Stimulated activated naive CD8-positive, alpha-beta T cell treated with anti-CD3 and anti-CD28 coated beads, Interleukin-15, Interleukin-2, amounts not matched to agents 100 U/mL and 50 U/mL, for 24 hours (primary cell): ENCODE measurements around the gene VTA1.
"Not testable (repeated sequence)": the region's sequence is repeated elsewhere in the genome, so short reads cannot be mapped to it uniquely, and the experiment has no call there.

Experiments used
- ATAC-seq: fragments of 150-1000 bp; cut with Tn5 transposase; one replicate; pipeline ENCODE4 v1.10.0; 2021
- DNase-seq: peaks from one replicate; pipeline ENCODE4 v3.0.0; 2021

Gene VTA1

GRCh38 chr6:142171351-142171750 lies 24.3 kb downstream of the VTA1 start:
- ATAC-seq, result no peak
- no peak for DNase-seq

GRCh38 chr6:142172758-142173157 lies 25.7 kb downstream of the VTA1 start:
- DNase-seq (no peak), ATAC-seq (no peak)

- DNase-seq (no peak), ATAC-seq (no peak)
Observed at GRCh38 chr6:142173980-142174379, 26.9 kb downstream of the VTA1 start.

DNA sequence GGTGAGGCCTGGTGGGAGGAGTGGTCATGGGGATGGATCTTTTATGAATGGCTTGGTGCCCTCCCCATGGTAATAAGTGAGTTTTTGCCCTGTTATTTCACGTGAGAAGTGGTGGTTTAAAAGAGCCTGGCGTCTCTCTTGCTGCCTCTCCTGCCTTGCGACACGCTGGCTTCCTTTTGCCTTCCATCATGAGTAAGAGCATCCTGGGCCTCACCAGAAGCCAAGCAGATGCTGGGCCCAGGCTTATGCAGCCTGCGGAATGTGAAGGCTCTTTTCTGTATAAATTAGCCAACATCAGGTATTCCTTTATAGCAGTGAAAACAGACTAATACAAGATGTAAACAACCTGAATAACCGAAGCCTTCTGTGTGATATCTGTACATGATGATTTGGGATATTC lies 27.6 kb downstream of the VTA1 start:
- ATAC-seq (no peak), DNase-seq (no peak)

DNA sequence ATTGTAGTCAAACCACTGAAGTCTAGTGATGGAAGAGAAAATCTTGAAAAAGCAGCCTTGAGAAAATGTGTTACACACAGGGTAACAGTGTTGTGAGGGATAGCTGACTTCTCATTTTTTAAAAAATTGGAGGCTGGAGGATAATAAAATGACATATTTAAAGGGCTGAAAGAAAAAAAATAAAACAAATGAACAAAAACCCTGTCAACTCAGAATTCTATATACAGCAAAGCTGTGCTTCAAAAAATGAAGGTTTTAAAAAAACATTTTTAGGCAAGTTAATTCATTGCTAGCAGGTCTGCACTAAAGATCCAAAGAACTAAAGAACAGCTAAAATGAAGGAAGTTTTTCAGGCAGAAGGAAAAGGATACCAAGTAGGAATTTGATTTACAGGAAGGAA lies 31.1 kb downstream of the VTA1 start:
- ATAC-seq, result no peak
- DNase-seq, result no peak

DNA sequence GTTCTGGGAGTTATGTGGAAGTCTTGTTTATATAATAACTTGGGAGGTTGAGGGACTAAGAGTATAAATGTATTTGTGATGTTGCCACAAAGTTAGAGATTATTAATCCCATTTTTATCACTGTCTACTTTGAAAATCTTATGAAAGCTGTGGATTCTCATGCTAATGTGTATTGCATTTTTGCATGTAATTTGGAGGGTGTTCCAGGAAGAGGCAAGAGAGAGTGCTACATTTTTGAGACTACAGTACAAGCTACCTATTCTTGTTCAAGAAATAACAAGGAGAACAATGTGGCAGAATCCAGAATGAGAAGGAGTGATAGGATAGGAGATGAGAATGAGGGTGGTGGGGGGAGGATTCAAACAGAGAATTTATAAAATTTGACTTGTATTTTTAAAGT lies 34.9 kb downstream of the VTA1 start:
- no peak for DNase-seq
- ATAC-seq, result no peak

- no peak for ATAC-seq
- no peak for DNase-seq
Observed at GRCh38 chr6:142183351-142183750, 36.3 kb downstream of the VTA1 start.

DNA sequence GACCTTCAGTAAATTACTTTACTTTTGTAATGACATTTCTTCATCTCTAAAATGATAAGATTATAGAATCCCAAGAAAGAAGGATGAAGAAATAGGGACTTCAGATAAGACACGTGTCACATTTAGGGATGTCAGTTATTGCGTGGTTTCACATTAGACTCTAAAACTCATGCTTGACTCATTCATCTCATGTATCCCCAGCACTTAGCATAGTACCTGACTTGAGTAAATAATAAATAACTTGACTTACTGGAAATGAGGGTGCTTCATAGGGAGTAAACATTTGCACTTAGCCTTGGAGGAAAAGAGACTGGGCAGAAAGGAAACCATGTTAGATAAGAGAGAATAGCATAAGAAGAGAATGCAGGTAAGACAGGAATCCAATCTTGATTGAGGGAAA lies 37.2 kb downstream of the VTA1 start:
- ATAC-seq (no peak), DNase-seq (no peak)

- no peak for DNase-seq
- ATAC-seq, result no peak
Observed at GRCh38 chr6:142185641-142186040, 38.6 kb downstream of the VTA1 start.

GRCh38 chr6:142187209-142187608 lies 40.1 kb downstream of the VTA1 start:
- ATAC-seq (no peak), DNase-seq (no peak)

- not testable (repeated sequence) for ATAC-seq, DNase-seq
Observed at GRCh38 chr6:142188341-142188740, 41.3 kb downstream of the VTA1 start.

DNA sequence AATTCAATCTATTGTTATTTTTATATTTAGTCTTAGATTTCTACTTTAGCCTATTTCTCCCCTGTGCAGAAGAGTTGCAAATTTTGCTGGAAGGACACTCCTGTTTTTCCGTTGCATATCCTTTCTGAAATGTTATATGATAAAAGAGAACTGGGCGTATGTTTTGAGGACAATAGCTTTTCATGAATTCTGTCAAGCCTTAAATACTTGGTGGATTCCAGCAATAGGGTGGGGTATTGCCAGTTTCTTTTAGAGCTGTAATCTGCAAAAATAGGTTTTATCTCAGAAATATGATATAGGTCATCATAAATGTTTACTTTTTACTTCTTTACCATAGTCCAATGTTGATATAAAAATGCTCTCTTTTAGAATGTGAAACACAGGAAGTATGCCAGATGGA lies 42.0 kb downstream of the VTA1 start:
- ATAC-seq (no peak), DNase-seq (no peak)

- ATAC-seq, result no peak
- DNase-seq, result no peak
Observed at GRCh38 chr6:142192343-142192742, 45.3 kb downstream of the VTA1 start.

DNA sequence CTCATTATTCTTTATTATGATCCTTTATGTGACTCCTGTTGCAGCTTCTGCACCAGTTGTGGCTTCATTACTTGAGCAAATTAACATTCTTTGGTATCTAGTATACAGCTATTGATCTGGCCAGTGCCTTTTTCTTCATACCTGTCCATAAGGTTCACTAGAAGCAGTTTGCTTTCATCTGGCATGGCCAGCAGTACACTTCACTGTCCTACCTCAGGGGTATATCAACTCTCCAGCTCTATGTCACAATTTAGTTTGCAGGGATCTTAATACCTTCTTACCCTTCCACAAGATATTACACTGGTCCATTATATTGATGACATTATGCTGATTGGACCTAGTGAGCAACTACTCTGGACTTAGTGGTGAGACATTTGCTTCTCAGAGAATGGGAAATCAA lies 46.6 kb downstream of the VTA1 start:
- DNase-seq (no peak), ATAC-seq (no peak)

- no peak for DNase-seq
- no peak for ATAC-seq
Observed at GRCh38 chr6:142195862-142196541, 48.9 kb downstream of the VTA1 start.

- DNase-seq, result no peak
Observed at GRCh38 chr6:142200846-142201628, 54.0 kb downstream of the VTA1 start.

GRCh38 chr6:142207265-142207877 lies 60.3 kb downstream of the VTA1 start:
- peak; percentile 32 for ATAC-seq
- DNase-seq, result peak; percentile 41

More at GRCh38 chr6:142200846-142201628, 54.0 kb downstream of the VTA1 start:
- ATAC-seq, result no peak

GRCh38 chr6:142210606-142211005 lies 63.5 kb downstream of the VTA1 start:
- DNase-seq (no peak), ATAC-seq (no peak)

- DNase-seq, result no peak
- ATAC-seq, result no peak
Observed at GRCh38 chr6:142213402-142213801, 66.3 kb downstream of the VTA1 start.

DNA sequence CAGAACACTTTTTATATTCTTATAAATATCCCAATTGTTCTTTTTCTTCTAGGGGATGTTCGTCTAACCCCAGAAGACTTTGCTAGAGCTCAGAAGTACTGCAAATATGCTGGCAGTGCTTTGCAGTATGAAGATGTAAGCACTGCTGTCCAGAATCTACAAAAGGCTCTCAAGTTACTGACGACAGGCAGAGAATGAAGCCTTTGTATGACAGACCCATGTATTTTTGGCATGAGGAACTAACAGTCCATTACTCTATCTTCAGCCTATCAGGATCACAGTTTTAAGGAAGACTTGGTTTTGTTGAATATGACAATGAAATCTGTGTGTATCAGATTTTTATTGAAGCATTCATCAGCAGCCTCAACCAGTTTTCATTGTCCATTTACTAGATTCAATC lies 71.4 kb downstream of the VTA1 start:
- DNase-seq, result no peak

GRCh38 chr6:142222022-142222421 lies 75.0 kb downstream of the VTA1 start:
- DNase-seq (no peak), ATAC-seq (no peak)

More for the DNA sequence above, 71.4 kb downstream of the VTA1 start:
- no peak for ATAC-seq

GRCh38 chr6:142223938-142224337 lies 76.9 kb downstream of the VTA1 start:
- no peak for DNase-seq
- no peak for ATAC-seq

DNA sequence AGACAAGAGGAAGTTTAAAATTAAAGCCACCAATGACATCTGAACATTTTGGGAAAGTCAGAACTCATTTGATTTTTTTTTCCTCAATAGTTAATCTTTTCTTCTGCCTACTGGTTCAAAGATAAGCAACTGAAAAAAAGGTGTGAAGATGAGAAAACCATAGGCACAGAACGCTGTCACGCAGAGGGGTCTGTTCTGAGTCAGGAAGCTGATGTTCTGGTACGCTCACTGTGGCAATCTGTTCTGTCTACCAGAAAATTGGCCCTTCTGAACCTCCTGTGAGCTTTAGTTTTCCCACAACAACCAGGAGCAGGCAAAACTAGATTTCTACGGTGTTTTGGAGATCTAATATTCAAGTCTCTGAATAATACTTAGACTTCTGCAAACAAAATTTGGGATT lies 78.1 kb downstream of the VTA1 start:
- DNase-seq, result no peak
- no peak for ATAC-seq
